Measurements from ENCODE around the gene PRRT1.
"Not testable (repeated sequence)": the region's sequence is repeated elsewhere in the genome, so short reads cannot be mapped to it uniquely, and the experiment has no call there.

The PRRT1 gene

GRCh38 chr6:32151863-32152768 lies at the start of gene PRRT1:
Gene PRRT1 (minus strand): TSS chr6:32151939. CDS start chr6:32151827, 112 bp downstream.
- DNase-seq = peak; percentile 37

GRCh38 chr6:32200711-32201475 lies 49.2 kb upstream of the PRRT1 start:
- DNase-seq = no peak

- no peak for DNase-seq
Measured at GRCh38 chr6:32198866-32199265, 47.1 kb upstream of the PRRT1 start.

GRCh38 chr6:32198345-32198696 lies 46.6 kb upstream of the PRRT1 start:
- DNase-seq = no peak

- peak; percentile 43 for DNase-seq
Measured at GRCh38 chr6:32196682-32197616, 45.2 kb upstream of the PRRT1 start.

GRCh38 chr6:32195902-32196681 lies 44.4 kb upstream of the PRRT1 start:
- DNase-seq = peak; percentile 92

GRCh38 chr6:32195652-32195901 lies 43.8 kb upstream of the PRRT1 start:
- peak; percentile 100 for DNase-seq

- DNase-seq = peak; percentile 74
Measured at GRCh38 chr6:32194825-32195651, 43.3 kb upstream of the PRRT1 start.

GRCh38 chr6:32194388-32194787 lies 42.6 kb upstream of the PRRT1 start:
- DNase-seq = no peak

- DNase-seq = not testable (repeated sequence)
Measured at GRCh38 chr6:32193096-32193495, 41.4 kb upstream of the PRRT1 start.

GRCh38 chr6:32192608-32193039 lies 40.9 kb upstream of the PRRT1 start, which contains the start of gene GPSM3:
Gene GPSM3 (minus strand): TSS chr6:32192643. CDS start chr6:32192513, 130 bp downstream.
- no peak for DNase-seq

GRCh38 chr6:32191696-32192607 lies 40.2 kb upstream of the PRRT1 start:
- DNase-seq = no peak

- no peak for DNase-seq
Measured at GRCh38 chr6:32190911-32191677, 39.4 kb upstream of the PRRT1 start.

- DNase-seq = peak; percentile 89
Measured at GRCh38 chr6:32190054-32190851, 38.5 kb upstream of the PRRT1 start, which contains the start of gene PBX2. Gene PBX2 (minus strand): TSS chr6:32190202. CDS start chr6:32189915, 287 bp downstream.

- no peak for DNase-seq
Measured at GRCh38 chr6:32189742-32190053, 38.0 kb upstream of the PRRT1 start.

GRCh38 chr6:32189069-32189741 lies 37.5 kb upstream of the PRRT1 start:
- no peak for DNase-seq

- no peak for DNase-seq
Measured at GRCh38 chr6:32188381-32189068, 36.8 kb upstream of the PRRT1 start.

Data from midbrain (tissue), 1 donor.